ENCODE measurements around the gene CCR6. TPM values are rescaled to one million over a fixed set of nuclear protein-coding genes. Genes with fewer than 3 reads are reported as not detected.
"Not testable (repeated sequence)": the region's sequence is repeated elsewhere in the genome, so short reads cannot be mapped to it uniquely, and the experiment has no call there.

Gene CCR6
- total and polyA plus RNA-seq, 9 donors: 0.11 to 0.76 TPM; not detected in 7

- H3K4me3 ChIP-seq (ENCODE audit: low read length); H3K27me3 ChIP-seq (ENCODE audit: control insufficient read depth, insufficient read depth, low read length); H3K9me3 ChIP-seq (replicated peaks; ENCODE audit: control insufficient read depth, low read depth, low read length); H3K27ac ChIP-seq (ENCODE audit: low read length); H3K4me1 ChIP-seq (ENCODE audit: control insufficient read depth, insufficient read depth, low read length); H3K36me3 ChIP-seq (ENCODE audit: control insufficient read depth, insufficient read depth, low read length); DNase-seq: not testable (repeated sequence)
- no CpG with 5 or more reads among the region's 8 CpGs for WGBS (ENCODE audit: insufficient coverage)
Measured at GRCh38 chr6:167182913-167183314, 60.0 kb downstream of the CCR6 start.

GRCh38 chr6:167185101-167185500, 62.2 kb downstream of the CCR6 start:
- H3K4me1 ChIP-seq (ENCODE audit: control insufficient read depth, insufficient read depth, low read length); DNase-seq; H3K27ac ChIP-seq (ENCODE audit: low read length); H3K36me3 ChIP-seq (ENCODE audit: control insufficient read depth, insufficient read depth, low read length); H3K4me3 ChIP-seq (ENCODE audit: low read length); H3K27me3 ChIP-seq (ENCODE audit: control insufficient read depth, insufficient read depth, low read length); H3K9me3 ChIP-seq (replicated peaks; ENCODE audit: control insufficient read depth, low read depth, low read length): not testable (repeated sequence)
- no CpG with 5 or more reads among the region's 3 CpGs for WGBS (ENCODE audit: insufficient coverage)

- H3K36me3 ChIP-seq (ENCODE audit: control insufficient read depth, insufficient read depth, low read length); DNase-seq; H3K27me3 ChIP-seq (ENCODE audit: control insufficient read depth, insufficient read depth, low read length); H3K4me1 ChIP-seq (ENCODE audit: control insufficient read depth, insufficient read depth, low read length); H3K27ac ChIP-seq (ENCODE audit: low read length); H3K9me3 ChIP-seq (replicated peaks; ENCODE audit: control insufficient read depth, low read depth, low read length); H3K4me3 ChIP-seq (ENCODE audit: low read length): not testable (repeated sequence)
- 80% methylated on average over 1 of the region's 9 CpGs for WGBS (ENCODE audit: insufficient coverage)
Measured at GRCh38 chr6:167187275-167187674, 64.4 kb downstream of the CCR6 start.

Other genes with a start within 250 kb of the CCR6 start
- gene RNASET2, start 166.5 kb upstream of the CCR6 start, total RNA-seq: 20.4 TPM
- 10 to 100 TPM; 15.4 to 23.8 (median 17.5) TPM for gene RNASET2, start 166.5 kb upstream of the CCR6 start, polyA plus RNA-seq (ENCODE audit: insufficient read depth in 1 of 8, insufficient read length in 8 of 8, low replicate concordance in 1 of 8)
- gene CEP43, start 123.7 kb upstream of the CCR6 start, total RNA-seq: 11.4 TPM
- gene CEP43, start 123.7 kb upstream of the CCR6 start, polyA plus RNA-seq (ENCODE audit: insufficient read depth in 1 of 8, insufficient read length in 8 of 8, low replicate concordance in 1 of 8): 10 to 100 TPM in 7 of 8 donors, 1 to 10 TPM in 1; 9.4 to 21.5 (median 14.5) TPM
- not detected for gene GPR31, start 34.9 kb downstream of the CCR6 start, total RNA-seq
- not detected for gene GPR31, start 34.9 kb downstream of the CCR6 start, polyA plus RNA-seq (ENCODE audit: insufficient read depth in 1 of 8, insufficient read length in 8 of 8, low replicate concordance in 1 of 8)
- gene UNC93A, start 168.2 kb downstream of the CCR6 start, total RNA-seq: not detected
- gene UNC93A, start 168.2 kb downstream of the CCR6 start, polyA plus RNA-seq (ENCODE audit: insufficient read depth in 1 of 8, insufficient read length in 8 of 8, low replicate concordance in 1 of 8): 1 to 10 TPM in 1 of 8 donors, under 1 TPM in 1, not detected in 6; 0.39 to 2.8 TPM
- gene TTLL2, start 202.0 kb downstream of the CCR6 start, total RNA-seq: not detected
- gene TTLL2, start 202.0 kb downstream of the CCR6 start, polyA plus RNA-seq (ENCODE audit: insufficient read depth in 1 of 8, insufficient read length in 8 of 8, low replicate concordance in 1 of 8): under 1 TPM in 1 of 8 donors, not detected in 7; 0.06 TPM

Measured in muscle of leg (tissue), 11 donors.